OCI-LY3 (cell line): ENCODE measurements around the gene GTF3C4.

ENCODE experiments used
- CTCF ChIP-seq: fragments of 200-600, 300-600 bp; sonication (generic); IDR thresholded peaks from 2 replicates; pipeline ENCODE4 v1.5.1; 2014; ENCODE audit warnings: antibody characterized with exemption, low read length, low read depth
- EZH2phosphoT487 ChIP-seq: fragments of 200-600 bp; shearing (Covaris generic); IDR thresholded peaks from 2 replicates; pipeline ENCODE4 v1.6.1; 2018; ENCODE audit warnings: antibody characterized with exemption, mixed run types, low read depth

DNA sequence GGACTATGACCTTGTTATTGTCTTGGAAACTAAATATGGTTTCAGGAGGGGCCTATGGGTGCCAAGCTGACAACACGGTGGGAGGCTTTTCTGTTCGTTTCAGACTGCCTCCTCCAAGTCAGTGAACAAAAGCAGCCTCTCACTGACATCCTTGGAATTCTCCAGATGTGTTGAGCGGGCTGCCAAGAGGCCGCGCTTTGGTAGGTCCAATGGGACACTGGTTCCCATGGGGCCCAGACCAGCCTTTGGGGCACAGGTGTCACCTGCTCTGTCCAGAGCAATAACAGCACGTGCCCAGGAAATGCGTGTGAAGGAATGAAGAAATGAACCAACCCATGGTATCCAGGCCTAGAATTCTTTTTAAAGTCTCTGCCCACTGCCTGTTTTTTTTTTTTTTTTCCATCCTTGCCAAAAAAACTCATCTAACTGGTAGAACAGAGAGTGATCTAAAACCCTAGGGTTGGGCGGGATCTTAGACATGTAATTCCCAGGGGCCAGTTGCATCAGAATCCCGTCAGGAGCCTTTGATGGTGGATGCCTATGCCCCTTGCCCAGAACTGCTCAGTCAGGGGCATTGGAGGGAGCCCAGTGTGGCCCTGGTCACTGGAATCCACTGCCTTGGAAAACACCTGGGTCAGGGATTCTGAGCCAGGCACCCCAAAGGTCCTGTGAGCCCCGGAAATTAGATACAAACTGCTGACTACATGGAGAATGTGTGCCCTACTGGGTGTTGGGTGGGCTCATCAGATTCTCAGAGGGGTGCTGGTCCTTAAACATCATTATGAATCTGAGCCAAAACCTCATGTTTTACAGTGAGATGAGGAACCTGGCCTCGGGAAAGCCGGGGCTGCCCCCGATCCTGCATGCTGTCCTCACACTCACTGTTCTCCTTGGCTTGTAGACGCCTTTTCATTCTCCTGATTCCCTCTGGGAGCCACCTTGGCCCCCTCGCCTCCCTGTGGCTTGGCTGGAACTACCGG is 60.1 kb downstream of the GTF3C4 start:
- TF ChIP-seq CTCF (no peak), EZH2phosphoT487 (no peak)
